ENCODE results near the gene HAUS8.

- TF ChIP-seq CTCF (IDR thresholded peaks at IDR 0.05) (no peak), POLR2A (IDR thresholded peaks at IDR 0.05) (no peak)
Observed at GRCh38 chr19:17073869-17074633, 1.2 kb downstream of the HAUS8 start.
